ENCODE results near the gene PAN2. TPM values are rescaled to one million over a fixed set of nuclear protein-coding genes. Genes with fewer than 3 reads are reported as not detected.
A peak's percentile ranks its signal among the peaks of the same experiment; 100 is the strongest.

PAN2 gene
- total RNA-seq, 1 donor: 10.5 TPM

DNA sequence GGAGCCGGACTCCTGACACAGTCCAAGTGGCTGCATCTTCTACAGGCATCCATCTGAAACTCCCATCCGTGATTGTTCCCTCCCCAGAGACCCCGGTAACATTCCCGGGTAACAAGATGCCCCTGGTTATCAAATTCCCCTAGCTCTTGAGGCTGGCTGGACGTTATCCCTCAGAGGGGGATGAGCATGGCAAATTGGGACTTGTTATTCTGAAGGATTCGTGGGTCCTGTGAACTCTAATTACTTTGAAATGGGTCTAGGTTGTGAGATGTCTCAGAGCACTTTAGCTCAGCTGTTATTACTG is 642 bp upstream of the PAN2 start:
- Histone ChIP-seq H2AFZ (ENCODE audit: low read length) (peak overlapping the region; percentile 95), H3K4me1 (ENCODE audit: insufficient read depth, low read length) (peaks cover 18% of the 10 kb centered on the region)
- no peak for DNase-seq (ENCODE audit: insufficient read length, low spot score, missing footprints)

DNA sequence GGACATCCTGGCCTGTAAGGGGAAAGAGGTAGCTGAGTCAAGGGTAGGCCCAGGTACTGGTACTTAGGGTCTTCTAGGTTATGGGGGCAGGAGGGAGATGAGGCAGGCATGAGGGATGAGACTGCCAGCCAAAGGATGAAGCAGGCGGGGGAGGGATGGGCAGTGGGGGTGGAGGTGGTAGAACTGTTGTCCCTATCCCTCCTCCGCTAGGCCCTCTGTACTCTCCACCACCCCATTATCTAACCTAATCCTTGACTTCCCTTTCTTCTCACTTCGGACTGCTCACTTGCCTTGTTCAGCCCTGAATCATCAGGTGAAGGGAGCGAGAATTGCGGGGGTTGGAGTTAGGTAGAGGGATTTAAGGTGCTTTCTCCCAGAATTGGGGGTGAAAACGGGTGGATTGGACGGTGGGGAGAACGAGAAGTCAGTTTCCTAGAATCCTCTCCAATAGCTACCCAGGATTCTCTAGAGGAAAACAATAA is 562 bp downstream of the PAN2 start:
- no peaks in the 10 kb centered on the region for H4K20me1 ChIP-seq (ENCODE audit: insufficient read depth, low read length)
- DNase-seq (ENCODE audit: insufficient read length, low spot score, missing footprints): peak; percentile 75
- H3K4me2 ChIP-seq (ENCODE audit: insufficient read depth, low read length): peak overlapping the region; percentile 96
- peak overlapping the region; percentile 100 for H3K27ac ChIP-seq (ENCODE audit: low read depth, low read length)
- H2AFZ ChIP-seq (ENCODE audit: low read length): peak overlapping the region; percentile 95
- H3K4me3 ChIP-seq (ENCODE audit: insufficient read depth, low read length): peak overlapping the region; percentile 77
- TF ChIP-seq CTCF (IDR thresholded peaks at IDR 0.05; ENCODE audit: extremely low read depth, low read depth, low read length): no peak
- H3K79me2 ChIP-seq (ENCODE audit: insufficient read depth, low read length): peaks cover 2% of the 10 kb centered on the region
- H3K27me3 ChIP-seq (ENCODE audit: insufficient read depth, low read length): no peaks in the 10 kb centered on the region
- no peaks in the 10 kb centered on the region for H3K36me3 ChIP-seq (ENCODE audit: insufficient read depth, low read length)
- peaks cover 18% of the 10 kb centered on the region for H3K4me1 ChIP-seq (ENCODE audit: insufficient read depth, low read length)
- no peaks in the 10 kb centered on the region for H3K9me3 ChIP-seq (ENCODE audit: low read depth, low read length)

More for the DNA sequence above, 642 bp upstream of the PAN2 start:
- Histone ChIP-seq H3K27me3 (ENCODE audit: insufficient read depth, low read length) (no peaks in the 10 kb centered on the region), H3K36me3 (ENCODE audit: insufficient read depth, low read length) (no peaks in the 10 kb centered on the region), H3K4me2 (ENCODE audit: insufficient read depth, low read length) (peak overlapping the region; percentile 96), H4K20me1 (ENCODE audit: insufficient read depth, low read length) (no peaks in the 10 kb centered on the region), H3K9me3 (ENCODE audit: low read depth, low read length) (no peaks in the 10 kb centered on the region), H3K4me3 (ENCODE audit: insufficient read depth, low read length) (peak overlapping the region; percentile 77), H3K79me2 (ENCODE audit: insufficient read depth, low read length) (peaks cover 2% of the 10 kb centered on the region), H3K27ac (ENCODE audit: low read depth, low read length) (peak overlapping the region; percentile 100)
- TF ChIP-seq CTCF (IDR thresholded peaks at IDR 0.05; ENCODE audit: extremely low read depth, low read depth, low read length): no peak

DNA sequence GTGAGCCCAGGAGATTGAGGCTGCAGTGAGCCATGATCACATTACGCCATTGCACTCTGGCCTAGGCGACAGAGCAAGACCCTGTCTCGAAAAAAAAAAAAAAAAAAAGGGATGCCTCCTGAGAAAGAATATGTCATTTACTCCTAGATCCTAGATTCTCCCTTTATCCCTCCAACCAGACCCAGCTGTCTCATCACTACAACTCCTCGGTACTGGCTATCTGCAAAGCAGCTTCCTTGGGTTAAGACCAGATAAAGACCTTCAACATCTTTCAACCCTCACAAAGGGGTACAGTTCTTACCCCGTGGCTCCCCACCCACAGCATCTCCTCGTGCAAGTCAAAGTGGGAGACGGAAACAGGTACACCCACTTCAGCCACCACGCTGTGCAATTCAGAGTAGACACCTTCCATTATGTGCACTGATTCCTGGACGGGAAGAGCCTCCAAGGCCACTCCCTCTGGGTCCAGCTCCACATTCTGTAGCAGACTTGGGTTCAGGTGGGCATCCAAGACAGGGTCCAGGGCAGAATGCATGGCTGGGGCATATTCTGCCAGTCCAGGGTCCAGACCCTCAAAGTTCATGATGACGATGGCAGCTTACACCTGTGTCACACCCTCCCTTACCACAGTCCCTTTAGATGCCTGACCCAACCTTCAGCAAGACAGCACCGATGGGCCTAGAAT is 1.1 kb downstream of the PAN2 start:
- Histone ChIP-seq H2AFZ (ENCODE audit: low read length) (peak overlapping the region; percentile 95), H3K27me3 (ENCODE audit: insufficient read depth, low read length) (no peaks in the 10 kb centered on the region), H4K20me1 (ENCODE audit: insufficient read depth, low read length) (no peaks in the 10 kb centered on the region), H3K9me3 (ENCODE audit: low read depth, low read length) (no peaks in the 10 kb centered on the region), H3K4me3 (ENCODE audit: insufficient read depth, low read length) (peak overlapping the region; percentile 77), H3K79me2 (ENCODE audit: insufficient read depth, low read length) (peaks cover 2% of the 10 kb centered on the region), H3K4me2 (ENCODE audit: insufficient read depth, low read length) (peak overlapping the region; percentile 96), H3K27ac (ENCODE audit: low read depth, low read length) (peak overlapping the region; percentile 100), H3K36me3 (ENCODE audit: insufficient read depth, low read length) (peaks cover 2% of the 10 kb centered on the region), H3K4me1 (ENCODE audit: insufficient read depth, low read length) (peaks cover 18% of the 10 kb centered on the region)
- TF ChIP-seq CTCF (IDR thresholded peaks at IDR 0.05; ENCODE audit: extremely low read depth, low read depth, low read length): no peak
- DNase-seq (ENCODE audit: insufficient read length, low spot score, missing footprints): no peak

- H3K79me2 ChIP-seq (ENCODE audit: insufficient read depth, low read length): peaks cover 2% of the 10 kb centered on the region
- no peak overlapping the region for H2AFZ ChIP-seq (ENCODE audit: low read length)
- H3K4me3 ChIP-seq (ENCODE audit: insufficient read depth, low read length): no peak overlapping the region
- H3K4me1 ChIP-seq (ENCODE audit: insufficient read depth, low read length): peaks cover 18% of the 10 kb centered on the region
- H3K4me2 ChIP-seq (ENCODE audit: insufficient read depth, low read length): no peak overlapping the region
- no peaks in the 10 kb centered on the region for H3K27me3 ChIP-seq (ENCODE audit: insufficient read depth, low read length)
- H3K27ac ChIP-seq (ENCODE audit: low read depth, low read length): no peak overlapping the region
- DNase-seq (ENCODE audit: insufficient read length, low spot score, missing footprints): no peak
- H3K36me3 ChIP-seq (ENCODE audit: insufficient read depth, low read length): peaks cover 3% of the 10 kb centered on the region
- no peak for TF ChIP-seq CTCF (IDR thresholded peaks at IDR 0.05; ENCODE audit: extremely low read depth, low read depth, low read length)
- H3K9me3 ChIP-seq (ENCODE audit: low read depth, low read length): no peaks in the 10 kb centered on the region
- no peaks in the 10 kb centered on the region for H4K20me1 ChIP-seq (ENCODE audit: insufficient read depth, low read length)
Observed at GRCh38 chr12:56330936-56331490, 2.8 kb downstream of the PAN2 start.

Measured in osteoblast (primary cell).